Ovary (tissue), 3 donors: Measurements from ENCODE around the gene XKR3.
"Not testable (repeated sequence)": the region's sequence is repeated elsewhere in the genome, so short reads cannot be mapped to it uniquely, and the experiment has no call there.

Experiments
- CTCF ChIP-seq, 3 donors: fragments of 450-650 bp in 2 of 3; fragments of 200-600 bp in 1 of 3; IDR thresholded peaks; one replicate each; pipeline versions ENCODE4 v1.5.1 to v1.8.0; 2016 to 2022; ENCODE audit warnings: antibody characterized with exemption in 3 of 3, mild to moderate bottlenecking in 1 of 3
- EP300 ChIP-seq: sonication (generic); formaldehyde crosslinking; IDR thresholded peaks from one replicate; pipeline ENCODE4 v1.6.1; 2017; ENCODE audit warnings: antibody characterized with exemption
- POLR2A ChIP-seq: fragments of 450-650 bp; IDR thresholded peaks from one replicate; pipeline ENCODE4 v1.6.1; 2017; ENCODE audit warnings: antibody characterized with exemption, mild to moderate bottlenecking, moderate library complexity
- donor health status: DM: no; HTN: no; CAD: no.

- not testable (repeated sequence) for TF ChIP-seq CTCF (IDR thresholded peaks at IDR 0.05); EP300; POLR2A
Measured at GRCh38 chr22:16771569-16771968, 53.6 kb downstream of the XKR3 start.
